H9 (cell line): ENCODE measurements around the gene ZNF234. TPM values are rescaled to one million over a fixed set of nuclear protein-coding genes. Genes with fewer than 3 reads are reported as not detected.

ENCODE experiments used
- DNase-seq: peaks from one replicate; pipeline ENCODE4 v3.0.0-alpha.2; 2017
- H2AFZ ChIP-seq: one replicate; pipeline ENCODE4 v1.6.1; 2013; ENCODE audit warnings: mild to moderate bottlenecking, low read length, control low read depth, moderate library complexity
- H2AK5ac ChIP-seq: 2 replicates; pipeline ENCODE4 v1.6.1; 2013; ENCODE audit warnings: low read length, control low read depth, mixed read lengths; ENCODE audit not compliant: insufficient read length
- H2BK120ac ChIP-seq: one replicate; pipeline ENCODE4 v1.6.1; 2013; ENCODE audit warnings: low read depth, mild to moderate bottlenecking, low read length, control low read depth, inconsistent platforms; ENCODE audit not compliant: poor library complexity, severe bottlenecking
- H2BK12ac ChIP-seq: 2 replicates; pipeline ENCODE4 v1.6.1; 2013; ENCODE audit warnings: low read length, control low read depth, mixed read lengths, low read depth; ENCODE audit not compliant: insufficient read length
- H2BK15ac ChIP-seq: 2 replicates; pipeline ENCODE4 v1.6.1; 2013; ENCODE audit warnings: low read depth, low read length, control low read depth
- H2BK20ac ChIP-seq: one replicate; pipeline ENCODE4 v1.6.1; 2013; ENCODE audit warnings: low read depth, mild to moderate bottlenecking, low read length, control low read depth, inconsistent platforms; ENCODE audit not compliant: poor library complexity, severe bottlenecking
- H2BK5ac ChIP-seq: 2 replicates; pipeline ENCODE4 v1.6.1; 2013; ENCODE audit warnings: low read length, control low read depth, mixed read lengths; ENCODE audit not compliant: insufficient read length
- H3K14ac ChIP-seq: 2 replicates; pipeline ENCODE4 v1.6.1; 2013; ENCODE audit warnings: low read length, control low read depth; ENCODE audit not compliant: insufficient read depth
- H3K18ac ChIP-seq: 2 replicates; pipeline ENCODE4 v1.6.1; 2013; ENCODE audit warnings: low read depth, mild to moderate bottlenecking, mixed read lengths, low read length, control low read depth; ENCODE audit not compliant: insufficient read length
- H3K23ac ChIP-seq: 2 replicates; pipeline ENCODE4 v1.6.1; 2013; ENCODE audit warnings: low read length, control low read depth, mixed read lengths, low read depth; ENCODE audit not compliant: insufficient read length
- H3K23me2 ChIP-seq: 2 replicates; pipeline ENCODE4 v1.6.1; 2013; ENCODE audit warnings: low read depth, mild to moderate bottlenecking, mixed read lengths, low read length, control low read depth; ENCODE audit not compliant: insufficient read length, poor library complexity, severe bottlenecking
- H3K27ac ChIP-seq: 2 replicates; pipeline ENCODE4 v1.5.1; 2013; ENCODE audit warnings: low read length, control low read depth, mixed read lengths, low read depth; ENCODE audit not compliant: insufficient read length
- H3K27me3 ChIP-seq: 2 replicates; pipeline ENCODE4 v1.6.1; 2013; ENCODE audit warnings: low read length, control low read depth, inconsistent platforms; ENCODE audit not compliant: insufficient read depth
- H3K4ac ChIP-seq: 2 replicates; pipeline ENCODE4 v1.6.1; 2013; ENCODE audit warnings: low read depth, mild to moderate bottlenecking, control low read depth, inconsistent platforms, low read length, moderate library complexity
- H3K4me1 ChIP-seq: 2 replicates; pipeline ENCODE4 v1.6.1; 2013; ENCODE audit warnings: low read length, control low read depth, inconsistent platforms; ENCODE audit not compliant: insufficient read depth
- H3K4me2 ChIP-seq: 2 replicates; pipeline ENCODE4 v1.6.1; 2013; ENCODE audit warnings: low read length, control low read depth, mixed read lengths; ENCODE audit not compliant: insufficient read length, insufficient read depth
- H3K56ac ChIP-seq: 2 replicates; pipeline ENCODE4 v1.6.1; 2013; ENCODE audit warnings: low read depth, mild to moderate bottlenecking, mixed read lengths, low read length, control low read depth; ENCODE audit not compliant: insufficient read length
- H3K79me1 ChIP-seq: 2 replicates; pipeline ENCODE4 v1.6.1; 2013; ENCODE audit warnings: low read depth, mild to moderate bottlenecking, moderate library complexity, low read length, control low read depth, inconsistent platforms; ENCODE audit not compliant: insufficient read depth, poor library complexity, severe bottlenecking
- H3K79me2 ChIP-seq: 2 replicates; pipeline ENCODE4 v1.6.1; 2013; ENCODE audit warnings: low read length, control low read depth, inconsistent platforms; ENCODE audit not compliant: insufficient read depth
- H3K9ac ChIP-seq: 2 replicates; pipeline ENCODE4 v1.6.1; 2013; ENCODE audit warnings: low read length, control low read depth, mixed read lengths; ENCODE audit not compliant: insufficient read length; ENCODE audit errors: extremely low read depth
- H3K9me3 ChIP-seq: one replicate; pipeline ENCODE4 v1.6.1; 2013; ENCODE audit warnings: low read depth, low read length, inconsistent platforms; ENCODE audit not compliant: control insufficient read depth
- H3T11ph ChIP-seq: one replicate; pipeline ENCODE4 v1.6.1; 2013; ENCODE audit warnings: mild to moderate bottlenecking, low read length, control low read depth, inconsistent platforms
- H4K20me1 ChIP-seq: one replicate; pipeline ENCODE4 v1.6.1; 2013; ENCODE audit not compliant: control insufficient read depth, insufficient read length, insufficient read depth
- H4K5ac ChIP-seq: 2 replicates; pipeline ENCODE4 v1.6.1; 2013; ENCODE audit warnings: low read depth, mild to moderate bottlenecking, mixed read lengths, low read length, control low read depth; ENCODE audit not compliant: insufficient read length
- H4K8ac ChIP-seq: replicated peaks from 2 replicates; pipeline ENCODE4 v1.6.1; 2013; ENCODE audit warnings: low read length, control low read depth, mixed read lengths, low read depth; ENCODE audit not compliant: insufficient read length
- H4K91ac ChIP-seq: 2 replicates; pipeline ENCODE4 v1.6.1; 2013; ENCODE audit warnings: low read depth, mild to moderate bottlenecking, moderate library complexity, mixed read lengths, low read length, control low read depth; ENCODE audit not compliant: insufficient read length
- H3K27ac Mint-ChIP-seq, 3 experiments: 2 replicates in 2 of 3; 3 replicates in 1 of 3; pipeline ENCODE4 v1.8.0; 2020 to 2021; ENCODE audit warnings: mixed read lengths in 3 of 3, mild to moderate bottlenecking in 1 of 3, moderate library complexity in 1 of 3
- H3K27me3 Mint-ChIP-seq: 2 replicates; pipeline ENCODE4 v1.8.0; 2021; ENCODE audit warnings: low read depth, mild to moderate bottlenecking, moderate library complexity, mixed read lengths
- H3K36me3 Mint-ChIP-seq, 3 experiments: 2 replicates in 2 of 3; 3 replicates in 1 of 3; pipeline ENCODE4 v1.8.0; 2020 to 2021; ENCODE audit warnings: low read depth in 3 of 3, mixed read lengths in 3 of 3; ENCODE audit not compliant: insufficient read depth in 1 of 3
- H3K4me1 Mint-ChIP-seq, 2 experiments: 2 replicates each; pipeline ENCODE4 v1.8.0; 2020; ENCODE audit warnings: mixed read lengths in 2 of 2
- H3K4me3 Mint-ChIP-seq, 2 experiments: 2 replicates in 1 of 2; 3 replicates in 1 of 2; pipeline ENCODE4 v1.8.0; 2020 to 2021; ENCODE audit warnings: mild to moderate bottlenecking in 2 of 2, mixed read lengths in 2 of 2, moderate library complexity in 1 of 2
- H3K9me3 Mint-ChIP-seq, 2 experiments: 2 replicates in 1 of 2; 3 replicates in 1 of 2; pipeline ENCODE4 v1.8.0; 2020; ENCODE audit warnings: mild to moderate bottlenecking in 2 of 2, mixed read lengths in 2 of 2, moderate library complexity in 1 of 2
- CTCF ChIP-seq: fragments of 200-600 bp; sonication (generic); conservative IDR thresholded peaks from 3 replicates; pipeline ENCODE4 v1.8.0; 2021; ENCODE audit warnings: antibody characterized with exemption, mild to moderate bottlenecking
- WGBS: extraction: QIAGEN DNeasy Blood & Tissue Kit; methylation state at CpG from one replicate; pipeline ENCODE4 v1.1.7; 2013; ENCODE audit warnings: missing lambda C conversion rate, low lambda C conversion rate, mixed read lengths; ENCODE audit not compliant: insufficient read length; ENCODE audit errors: extremely low coverage; 5-methylcytosine and 5-hydroxymethylcytosine counted together
- total RNA-seq: library from RNA; stranded (reverse); gene quantifications from 2 replicates; pipeline ENCODE4 v1.2.1, GENCODE V29; 2021

The ZNF234 gene
- total RNA-seq, 1 experiment from 2014 or later = 12.4 TPM

GRCh38 chr19:44182145-44182544 lies 40.8 kb downstream of the ZNF234 start:
- Histone ChIP-seq H3K27me3 (no peaks in the 10 kb centered on the region), H4K91ac (no peak overlapping the region), H3K56ac (no peak overlapping the region), H3K4me2 (no peak overlapping the region), H3K23me2 (no peaks in the 10 kb centered on the region), H2BK20ac (no peak overlapping the region), H3K9ac (no peak overlapping the region), H3K9me3 (peaks cover 9% of the 10 kb centered on the region), H2BK15ac (no peak overlapping the region), H2BK12ac (no peak overlapping the region), H3K18ac (no peak overlapping the region), H4K5ac (no peak overlapping the region), H3K4ac (no peak overlapping the region), H2BK120ac (no peak overlapping the region), H3K79me1 (no peaks in the 10 kb centered on the region), H3K27ac (no peak overlapping the region), H3K23ac (no peak overlapping the region), H4K20me1 (no peaks in the 10 kb centered on the region), H3K4me1 (no peaks in the 10 kb centered on the region), H4K8ac (no peak overlapping the region), H2BK5ac (no peak overlapping the region), H3K79me2 (no peaks in the 10 kb centered on the region), H3T11ph (no peak overlapping the region), H3K14ac (no peak overlapping the region), H2AK5ac (no peak overlapping the region), H2AFZ (no peak overlapping the region)
- H3K4me1 Mint-ChIP-seq = no peaks in the 10 kb centered on the region
- peaks cover 13 to 16% (median 14%) of the 10 kb centered on the region in 3 experiments for H3K36me3 Mint-ChIP-seq
- no peak overlapping the region for H3K27ac Mint-ChIP-seq
- DNase-seq = no peak
- no peak overlapping the region for H3K4me3 Mint-ChIP-seq
- no peak for TF ChIP-seq CTCF
- H3K27me3 Mint-ChIP-seq = peaks cover 7% of the 10 kb centered on the region
- no CpG with 5 or more reads among the region's 10 CpGs for WGBS
- H3K9me3 Mint-ChIP-seq = peaks cover 48 to 62% of the 10 kb centered on the region in 2 experiments
